ENCODE results near the gene METTL1.
A peak's percentile ranks its signal among the peaks of the same experiment; 100 is the strongest.

GRCh38 chr12:57765698-57766463, 6.0 kb downstream of the METTL1 start:
- TF ChIP-seq REST (IDR thresholded peaks at IDR 0.05; ENCODE audit: unreplicated experiment) (no peak), CTCF (conservative IDR thresholded peaks at IDR 0.05; ENCODE audit: low read depth in 2 of 2) (no peak), EZH2 (IDR thresholded peaks at IDR 0.05; ENCODE audit: low read depth, unreplicated experiment) (peak; percentile 84), ZNF462 (CRISPR knock-in tag; IDR thresholded peaks at IDR 0.05) (no peak), EZH2phosphoT487 (IDR thresholded peaks at IDR 0.05; ENCODE audit: unreplicated experiment) (no peak), POLR2AphosphoS5 (IDR thresholded peaks at IDR 0.05; ENCODE audit: low read depth) (no peak), JUNB (IDR thresholded peaks at IDR 0.05; ENCODE audit: unreplicated experiment) (no peak), ZNF331 (CRISPR knock-in tag; IDR thresholded peaks at IDR 0.05; ENCODE audit: low read depth) (no peak), CREB1 (CRISPR knock-in tag; IDR thresholded peaks at IDR 0.05; ENCODE audit: low read depth) (no peak), ETS1 (IDR thresholded peaks at IDR 0.05) (no peak)
